RWPE1 (cell line): Measurements from ENCODE around the gene OGDHL.
A peak's percentile ranks its signal among the peaks of the same experiment; 100 is the strongest.

Experiments used
- CTCF ChIA-PET: fragments of 350-600 bp; sonication (Branson Sonifier 250); formaldehyde crosslinking; extraction: SDS; loops from one replicate; lab custom pipeline; 2021; lab: Yijun Ruan, JAX
- POLR2A ChIA-PET: fragments of 400-600 bp; formaldehyde crosslinking; extraction: SDS; loops from one replicate; lab custom pipeline; 2020; ENCODE audit warnings: antibody characterized with exemption; ENCODE audit not compliant: low non-redundant PET; lab: Yijun Ruan, JAX
- DNase-seq: peaks from one replicate; pipeline ENCODE4 v3.0.0; 2012; ENCODE audit warnings: low spot score
- H3K27ac ChIP-seq: fragments of 450-650 bp; 2 replicates; pipeline ENCODE4 v1.5.1; 2017
- TF ChIP-seq, protein P1 (sequence below): fragments of 450-650 bp; conservative IDR thresholded peaks from 2 replicates; pipeline ENCODE4 v1.5.1; 2017; ENCODE audit warnings: low read depth, mild to moderate bottlenecking

The OGDHL gene

DNA sequence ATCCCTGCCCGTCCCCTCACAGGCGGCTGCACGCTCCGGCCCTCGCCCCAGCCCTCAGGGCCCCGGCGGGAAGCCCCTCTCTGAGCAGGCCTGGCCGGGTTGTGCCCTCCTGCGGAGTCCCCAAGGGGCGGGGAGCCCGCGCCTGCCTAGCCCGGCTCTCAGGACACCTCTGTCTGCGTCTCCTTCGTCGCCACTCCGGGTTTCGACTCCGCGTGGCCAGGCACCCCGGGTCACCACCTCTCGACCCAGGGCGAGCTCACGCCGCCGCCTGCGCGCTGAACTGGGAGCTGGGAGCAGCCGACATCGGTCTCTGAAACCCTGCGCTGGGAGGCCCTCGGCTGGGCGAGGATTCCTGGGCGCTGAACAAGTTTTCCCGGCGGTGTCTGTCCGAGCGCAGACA lies 6.2 kb upstream of the OGDHL start:
- POLR2A ChIA-PET = no interaction called here
- no peak for DNase-seq

DNA sequence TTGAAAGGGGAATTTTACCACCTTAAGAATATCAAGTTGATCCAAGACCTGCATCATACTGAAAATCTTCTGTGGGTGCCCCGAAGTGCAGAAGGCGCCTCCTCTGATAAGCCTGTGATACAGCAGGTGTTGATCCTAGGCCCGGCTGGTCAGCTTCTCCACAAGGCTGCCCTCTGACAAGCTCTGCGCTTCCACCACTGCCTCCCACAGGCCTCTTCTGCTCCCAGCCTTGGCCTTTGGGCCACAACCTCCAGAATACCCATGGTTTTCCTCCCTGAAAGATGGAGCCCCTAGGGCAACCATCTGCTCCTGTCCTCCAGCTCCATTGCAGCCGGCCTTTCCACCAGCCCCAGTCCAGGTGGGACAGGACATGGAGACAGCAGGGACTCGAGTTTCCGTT lies 5.6 kb upstream of the OGDHL start:
- DNase-seq = no peak

More for the DNA sequence above, 6.2 kb upstream of the OGDHL start:
- CTCF ChIA-PET = no interaction called here
- no peak overlapping the region for H3K27ac ChIP-seq
- TF ChIP-seq, protein P1, sequence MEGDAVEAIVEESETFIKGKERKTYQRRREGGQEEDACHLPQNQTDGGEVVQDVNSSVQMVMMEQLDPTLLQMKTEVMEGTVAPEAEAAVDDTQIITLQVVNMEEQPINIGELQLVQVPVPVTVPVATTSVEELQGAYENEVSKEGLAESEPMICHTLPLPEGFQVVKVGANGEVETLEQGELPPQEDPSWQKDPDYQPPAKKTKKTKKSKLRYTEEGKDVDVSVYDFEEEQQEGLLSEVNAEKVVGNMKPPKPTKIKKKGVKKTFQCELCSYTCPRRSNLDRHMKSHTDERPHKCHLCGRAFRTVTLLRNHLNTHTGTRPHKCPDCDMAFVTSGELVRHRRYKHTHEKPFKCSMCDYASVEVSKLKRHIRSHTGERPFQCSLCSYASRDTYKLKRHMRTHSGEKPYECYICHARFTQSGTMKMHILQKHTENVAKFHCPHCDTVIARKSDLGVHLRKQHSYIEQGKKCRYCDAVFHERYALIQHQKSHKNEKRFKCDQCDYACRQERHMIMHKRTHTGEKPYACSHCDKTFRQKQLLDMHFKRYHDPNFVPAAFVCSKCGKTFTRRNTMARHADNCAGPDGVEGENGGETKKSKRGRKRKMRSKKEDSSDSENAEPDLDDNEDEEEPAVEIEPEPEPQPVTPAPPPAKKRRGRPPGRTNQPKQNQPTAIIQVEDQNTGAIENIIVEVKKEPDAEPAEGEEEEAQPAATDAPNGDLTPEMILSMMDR = no peak

DNA sequence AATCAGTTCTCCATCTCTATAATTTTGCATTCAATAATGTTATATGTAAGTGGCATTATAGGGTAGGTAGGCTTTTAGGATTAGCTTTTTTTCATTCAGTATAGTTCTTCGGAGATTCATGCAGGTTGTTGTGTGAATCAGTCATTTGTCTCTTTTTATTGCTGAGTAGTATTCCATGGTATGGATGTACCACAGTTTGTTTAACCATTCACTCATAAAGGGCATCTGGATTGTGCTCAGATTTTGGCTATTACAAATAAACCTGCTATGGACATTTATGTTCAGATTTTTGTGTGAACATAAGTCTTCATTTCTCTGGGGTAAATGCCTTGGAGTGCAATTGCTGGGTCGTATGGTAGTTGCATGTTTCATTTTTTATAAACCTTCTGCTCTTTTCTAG lies 4.4 kb upstream of the OGDHL start:
- TF ChIP-seq, protein P1 = no peak

More for the DNA sequence above, 5.6 kb upstream of the OGDHL start:
- POLR2A ChIA-PET = no interaction called here
- no peak overlapping the region for H3K27ac ChIP-seq
- TF ChIP-seq, protein P1 = no peak
- CTCF ChIA-PET = no interaction called here

DNA sequence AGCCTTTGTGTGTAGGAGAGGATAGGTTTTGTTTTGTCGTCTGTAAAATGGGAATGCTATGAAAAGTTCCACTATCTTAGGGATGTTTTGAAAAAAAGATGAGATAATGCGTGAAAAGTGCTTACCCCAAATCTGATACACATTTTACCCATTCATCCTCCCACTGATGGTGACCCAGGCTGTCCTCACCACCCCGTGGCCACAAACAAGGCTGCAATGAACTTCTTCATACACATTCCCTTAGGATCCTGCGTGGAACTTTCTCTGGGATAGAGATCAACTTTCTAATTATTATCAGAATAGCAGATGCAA lies 399 bp upstream of the OGDHL start:
- TF ChIP-seq, protein P1 = no peak
- CTCF ChIA-PET = interaction anchor here (1.2 kb wide), 1 partner anchor 169 kb away, joined by 3 read pairs; no protein-coding TSS in a partner anchor
- no peak for DNase-seq
- H3K27ac ChIP-seq = no peak overlapping the region
- POLR2A ChIA-PET = no interaction called here

More for the DNA sequence above, 4.4 kb upstream of the OGDHL start:
- H3K27ac ChIP-seq = no peak overlapping the region
- ChIA-PET CTCF (no interaction called here), POLR2A (no interaction called here)
- no peak for DNase-seq

DNA sequence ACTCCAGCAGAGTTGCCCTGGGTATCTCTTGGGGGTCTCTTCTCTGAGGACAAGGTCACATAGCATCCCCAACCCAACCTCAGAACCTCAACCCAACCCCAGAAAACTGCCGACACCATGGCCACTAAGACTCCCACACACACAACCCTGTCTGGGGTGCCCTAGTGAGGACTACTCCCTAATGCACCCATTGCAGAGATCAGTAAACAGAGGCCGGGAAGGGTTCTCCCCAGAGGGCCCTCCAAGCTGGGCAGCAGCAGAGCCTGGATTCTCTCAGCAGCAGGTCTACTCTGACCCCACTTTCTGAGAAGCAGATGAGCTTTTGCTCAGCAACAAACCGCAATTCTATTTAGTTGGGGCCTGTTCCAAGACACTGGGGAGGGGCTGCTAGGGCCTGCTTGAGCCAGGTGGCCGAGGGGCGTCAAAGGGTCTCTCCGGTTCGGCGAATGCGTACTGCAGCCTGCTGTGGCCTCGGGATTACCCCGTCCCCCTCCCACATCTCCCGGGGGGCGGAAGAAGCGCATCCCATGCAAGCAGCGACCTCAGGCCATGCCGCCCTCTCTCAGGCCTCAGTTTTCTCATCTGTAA lies 828 bp downstream of the OGDHL start:
- H3K27ac ChIP-seq = 0 out of 2 replicates have a peak overlapping the region, but pooled peaks have one; percentile 24
- no peak for DNase-seq
- TF ChIP-seq, protein P1 = no peak
- CTCF ChIA-PET = interaction anchor here (0.6 to 1.2 kb wide), 2 partner anchors 168 to 1130 kb away, joined by 3 to 4 read pairs; no protein-coding TSS in a partner anchor
- POLR2A ChIA-PET = no interaction called here

DNA sequence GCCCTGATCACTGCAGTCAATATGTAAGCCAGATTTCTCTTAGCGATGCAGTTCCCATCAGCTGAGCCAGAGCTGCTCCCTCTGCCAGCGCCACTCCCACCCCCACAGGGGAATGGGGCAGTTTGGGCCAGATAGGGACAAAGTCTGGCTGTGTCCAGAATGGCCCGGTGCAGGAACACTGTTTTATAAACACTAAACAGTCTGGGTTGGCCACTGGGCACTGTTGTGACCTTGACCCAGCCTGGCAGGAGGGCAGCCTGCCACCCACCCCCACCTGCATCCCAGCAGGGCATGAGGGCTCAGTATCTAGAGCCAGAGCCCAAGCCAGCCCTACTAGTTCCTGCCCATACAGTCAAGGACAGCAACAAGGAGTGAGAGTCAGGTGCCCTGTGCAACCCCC lies 1.3 kb downstream of the OGDHL start:
- H3K27ac ChIP-seq = no peak overlapping the region
- ChIA-PET POLR2A (no interaction called here), CTCF (no interaction called here)
- no peak for DNase-seq
- TF ChIP-seq, protein P1 = no peak
